Testis (tissue), 3 donors: Measurements from ENCODE around the gene HSD17B3. TPM values are rescaled to one million over a fixed set of nuclear protein-coding genes. Genes with fewer than 3 reads are reported as not detected.
A peak's percentile ranks its signal among the peaks of the same experiment; 100 is the strongest.
"Not testable (repeated sequence)": the region's sequence is repeated elsewhere in the genome, so short reads cannot be mapped to it uniquely, and the experiment has no call there.

Experiments
- DNase-seq: peaks from one replicate; pipeline ENCODE4 v3.0.0-alpha.2; 2019
- H3K27ac ChIP-seq, 2 donors: fragments of 200-600 bp; sonication (generic); one replicate each; pipeline ENCODE4 v1.5.1; 2019
- H3K27me3 ChIP-seq: fragments of 200-600 bp; sonication (generic); one replicate; pipeline ENCODE4 v1.5.1; 2019
- H3K36me3 ChIP-seq: fragments of 200-600 bp; sonication (generic); one replicate; pipeline ENCODE4 v1.5.1; 2017; ENCODE audit warnings: low read depth; ENCODE audit errors: missing control alignments
- H3K4me1 ChIP-seq: fragments of 200-600 bp; sonication (generic); one replicate; pipeline ENCODE4 v1.5.1; 2019
- H3K4me3 ChIP-seq, 2 donors: fragments of 200-600 bp; sonication (generic); one replicate each; pipeline ENCODE4 v1.5.1; 2017 to 2019
- H3K9me3 ChIP-seq: fragments of 200-600 bp; sonication (generic); one replicate; pipeline ENCODE4 v1.5.1; 2017
- CTCF ChIP-seq, 3 experiments: fragments of 450-650 bp in 2 of 3; fragments of 200-600 bp in 1 of 3; sonication (generic) in 1 of 3; IDR thresholded peaks; one replicate each; pipeline ENCODE4 v1.5.1; 2016 to 2019; ENCODE audit warnings: antibody characterized with exemption in 3 of 3, mild to moderate bottlenecking in 2 of 3, moderate library complexity in 1 of 3
- POLR2A ChIP-seq: fragments of 450-650 bp; IDR thresholded peaks from one replicate; pipeline ENCODE4 v1.6.1; 2017; ENCODE audit warnings: antibody characterized with exemption, mild to moderate bottlenecking, moderate library complexity
- WGBS, 2 donors: methylation state at CpG; one replicate each; pipeline ENCODE4 v1.1.5; 2018; 5-methylcytosine and 5-hydroxymethylcytosine counted together
- intact Hi-C: fragments of 100-400 bp; cut with DNase I; formaldehyde crosslinking; loops from one replicate; pipeline ENCODE4 v1.15.1; 2023; ENCODE audit warnings: low total_unique reads
- polyA plus RNA-seq: library from polyadenylated mRNA; stranded (reverse); fragments of 350-450 nt; fragmentation: Illumina TruSeq; extraction: RNeasy Lipid Tissue Mini Kit (QIAGEN cat#74804); gene quantifications from one replicate; pipeline ENCODE4 v1.2.3, GENCODE V29; 2014; ENCODE audit warnings: low read depth, low replicate concordance; ENCODE audit not compliant: insufficient read depth
- total RNA-seq, 2 donors: library from RNA; depleted of rRNA; stranded (reverse); fragments of >200 nt; gene quantifications; one replicate each; pipeline ENCODE4 v1.2.3, GENCODE V29; 2016

The HSD17B3 gene
- total and polyA plus RNA-seq, 3 donors from 2014 or later = 103 to 159 (median 104) TPM

GRCh38 chr9:96323169-96323568 is 21.2 kb upstream of the HSD17B3 start:
- H3K27me3 ChIP-seq = no peaks in the 10 kb centered on the region
- intact Hi-C loops = loop anchor here (10.0 kb wide), 1 partner anchor 342 kb away; no protein-coding TSS in a partner anchor
- TF ChIP-seq CTCF (IDR thresholded peaks at IDR 0.05) (no peak), POLR2A (no peak)
- no peak overlapping the region for H3K27ac ChIP-seq
- no peak for DNase-seq
- H3K4me3 ChIP-seq = no peak overlapping the region
- H3K4me1 ChIP-seq = peaks cover 16% of the 10 kb centered on the region
- no peaks in the 10 kb centered on the region for H3K9me3 ChIP-seq
- H3K36me3 ChIP-seq = no peaks in the 10 kb centered on the region

- H3K4me1 ChIP-seq = peaks cover 16% of the 10 kb centered on the region
- intact Hi-C loops = loop anchor here (10.0 kb wide), 1 partner anchor 342 kb away; no protein-coding TSS in a partner anchor
- not testable (repeated sequence) for H3K9me3 ChIP-seq, H3K4me3 ChIP-seq, H3K27me3 ChIP-seq, H3K27ac ChIP-seq, H3K36me3 ChIP-seq
- 80 to 89% methylated on average over 5 of the region's 5 CpGs for WGBS, 2 donors
- peak; percentile 9 for DNase-seq
Measured at GRCh38 chr9:96322736-96323135, 20.8 kb upstream of the HSD17B3 start.

GRCh38 chr9:96322210-96322609 is 20.2 kb upstream of the HSD17B3 start:
- 85 to 87% methylated on average over 3 of the region's 3 CpGs for WGBS, 2 donors
- not testable (repeated sequence) for H3K27me3 ChIP-seq, H3K4me3 ChIP-seq, H3K9me3 ChIP-seq, H3K36me3 ChIP-seq
- H3K27ac ChIP-seq = peak overlapping the region in 1 of 2 donors; percentile 62
- intact Hi-C loops = loop anchor here (10.0 kb wide), 1 partner anchor 343 kb away; no protein-coding TSS in a partner anchor
- H3K4me1 ChIP-seq = peaks cover 19% of the 10 kb centered on the region
- DNase-seq = peak; percentile 6

- Histone ChIP-seq H3K4me3 (no peak overlapping the region), H3K9me3 (no peaks in the 10 kb centered on the region), H3K27ac (peak overlapping the region; percentile 62 to 74), H3K4me1 (peaks cover 22% of the 10 kb centered on the region), H3K36me3 (no peaks in the 10 kb centered on the region), H3K27me3 (no peaks in the 10 kb centered on the region)
- TF ChIP-seq CTCF (IDR thresholded peaks at IDR 0.05) (no peak), POLR2A (no peak)
- intact Hi-C loops = loop anchor here (10.0 kb wide), 1 partner anchor 343 kb away; no protein-coding TSS in a partner anchor
- peak; percentile 13 for DNase-seq
- WGBS, 2 donors = 61 to 81% methylated on average over 7 of the region's 7 CpGs
Measured at GRCh38 chr9:96321515-96321914, 19.5 kb upstream of the HSD17B3 start.

- H3K27ac ChIP-seq = peak overlapping the region; percentile 62 to 74
- peak; percentile 80 for DNase-seq
- no peaks in the 10 kb centered on the region for H3K9me3 ChIP-seq
- intact Hi-C loops = loop anchor here (10.0 kb wide), 1 partner anchor 344 kb away; no protein-coding TSS in a partner anchor
- no peaks in the 10 kb centered on the region for H3K36me3 ChIP-seq
- no peaks in the 10 kb centered on the region for H3K27me3 ChIP-seq
- TF ChIP-seq POLR2A (no peak), CTCF (IDR thresholded peaks at IDR 0.05) (no peak)
- WGBS, 2 donors = 53 to 65% methylated on average over 8 of the region's 8 CpGs
- H3K4me1 ChIP-seq = peaks cover 22% of the 10 kb centered on the region
- H3K4me3 ChIP-seq = no peak overlapping the region
Measured at GRCh38 chr9:96320749-96321280, 18.8 kb upstream of the HSD17B3 start.
